IMR-90 (cell line): ENCODE data around the gene PDE5A. TPM values are rescaled to one million over a fixed set of nuclear protein-coding genes. Genes with fewer than 3 reads are reported as not detected.
"Not testable (repeated sequence)": the region's sequence is repeated elsewhere in the genome, so short reads cannot be mapped to it uniquely, and the experiment has no call there.

ENCODE experiments used
- ATAC-seq: fragments of 200-7000 bp; cut with Tn5 transposase; 2 replicates; pipeline ENCODE4 v1.9.1; 2020; ENCODE audit warnings: low read depth, mild to moderate bottlenecking, moderate library complexity
- BruUV-seq: library from RNA; stranded (reverse); fragments of 400-500 nt; replicated peaks from 2 replicates; lab custom pipeline; 2021; lab: Mats Ljungman, UMichigan
- CTCF ChIA-PET: fragments of 300-600 bp; formaldehyde crosslinking; extraction: SDS; loops from one replicate; lab custom pipeline; 2021; ENCODE audit warnings: antibody characterized with exemption; lab: Yijun Ruan, JAX
- POLR2A ChIA-PET: fragments of 300-600 bp; sonication (Branson Sonifier 250); formaldehyde crosslinking; loops from one replicate; lab custom pipeline; 2022; ENCODE audit warnings: antibody characterized with exemption; ENCODE audit not compliant: unreplicated experiment; lab: Charles Lee
- DNase-seq: peaks from one replicate; pipeline ENCODE4 v3.0.0; 2013
- H2AFZ ChIP-seq: replicated peaks from 2 replicates; pipeline ENCODE3; 2013; ENCODE audit warnings: low read length, mild to moderate bottlenecking; ENCODE audit not compliant: poor library complexity
- H2AK5ac ChIP-seq: 2 replicates; pipeline ENCODE4 v1.6.1; 2013; ENCODE audit warnings: low read depth, low read length, inconsistent platforms
- H2AK9ac ChIP-seq: replicated peaks from 2 replicates; pipeline ENCODE3; 2013; ENCODE audit warnings: mild to moderate bottlenecking, low read depth, low read length, moderate library complexity; ENCODE audit not compliant: poor library complexity
- H2BK120ac ChIP-seq: 2 replicates; pipeline ENCODE4 v1.6.1; 2013; ENCODE audit warnings: low read depth, low read length, inconsistent platforms
- H2BK15ac ChIP-seq: 3 replicates; pipeline ENCODE4 v1.6.1; 2013; ENCODE audit warnings: low read depth, low read length, inconsistent platforms
- H2BK20ac ChIP-seq: 2 replicates; pipeline ENCODE4 v1.6.1; 2013; ENCODE audit warnings: low read depth, mild to moderate bottlenecking, inconsistent platforms, low read length, moderate library complexity
- H2BK5ac ChIP-seq: 2 replicates; pipeline ENCODE4 v1.6.1; 2013; ENCODE audit warnings: mild to moderate bottlenecking, low read depth, low read length, inconsistent platforms; ENCODE audit not compliant: poor library complexity, severe bottlenecking
- H3K14ac ChIP-seq: replicated peaks from 2 replicates; pipeline ENCODE4 v1.6.1; 2013; ENCODE audit warnings: low read depth, low read length, inconsistent platforms
- H3K18ac ChIP-seq: 2 replicates; pipeline ENCODE4 v1.6.1; 2013; ENCODE audit warnings: low read depth, low read length, control low read depth
- H3K23ac ChIP-seq: 2 replicates; pipeline ENCODE4 v1.6.1; 2013; ENCODE audit warnings: low read depth, low read length, inconsistent platforms
- H3K27ac ChIP-seq: 2 replicates; pipeline ENCODE4 v1.5.1; 2013; ENCODE audit warnings: mild to moderate bottlenecking, control low read depth, low read length; ENCODE audit not compliant: insufficient read depth
- H3K27me3 ChIP-seq: 2 replicates; pipeline ENCODE4 v1.6.1; 2013; ENCODE audit warnings: low read length; ENCODE audit not compliant: control insufficient read depth, insufficient read depth
- H3K36me3 ChIP-seq: 2 replicates; pipeline ENCODE4 v1.6.1; 2013; ENCODE audit warnings: low read length, mixed read lengths; ENCODE audit not compliant: control insufficient read depth, insufficient read depth
- H3K4ac ChIP-seq: 2 replicates; pipeline ENCODE4 v1.6.1; 2013; ENCODE audit warnings: low read depth, low read length, inconsistent platforms
- H3K4me1 ChIP-seq: 2 replicates; pipeline ENCODE4 v1.6.1; 2013; ENCODE audit warnings: low read length, mixed read lengths; ENCODE audit not compliant: control insufficient read depth, insufficient read depth
- H3K4me2 ChIP-seq: 2 replicates; pipeline ENCODE4 v1.6.1; 2013; ENCODE audit warnings: low read depth, mild to moderate bottlenecking, control low read depth, low read length, moderate library complexity
- H3K4me3 ChIP-seq: 2 replicates; pipeline ENCODE4 v1.5.1; 2013; ENCODE audit warnings: low read depth, mild to moderate bottlenecking, control low read depth, low read length, moderate library complexity; ENCODE audit not compliant: insufficient read depth
- H3K56ac ChIP-seq: 2 replicates; pipeline ENCODE4 v1.6.1; 2013; ENCODE audit warnings: low read length, inconsistent platforms; ENCODE audit not compliant: insufficient read depth; ENCODE audit errors: extremely low read depth
- H3K79me1 ChIP-seq, 2 experiments: 2 replicates each; pipeline ENCODE4 v1.6.1; 2013; ENCODE audit warnings: low read length in 2 of 2, inconsistent platforms in 1 of 2, low read depth in 1 of 2
- H3K9ac ChIP-seq: 2 replicates; pipeline ENCODE4 v1.6.1; 2013; ENCODE audit warnings: low read depth, low read length, control low read depth
- H3K9me1 ChIP-seq: 2 replicates; pipeline ENCODE4 v1.6.1; 2013; ENCODE audit warnings: low read length, inconsistent platforms; ENCODE audit not compliant: insufficient read depth
- H3K9me3 ChIP-seq: 2 replicates; pipeline ENCODE4 v1.6.1; 2013; ENCODE audit warnings: low read length; ENCODE audit not compliant: control insufficient read depth, insufficient read depth
- H4K20me1 ChIP-seq: 2 replicates; pipeline ENCODE4 v1.6.1; 2013; ENCODE audit warnings: low read length, inconsistent platforms; ENCODE audit not compliant: insufficient read depth
- H4K5ac ChIP-seq: 2 replicates; pipeline ENCODE4 v1.6.1; 2013; ENCODE audit warnings: mild to moderate bottlenecking, low read depth, low read length, control low read depth
- H4K8ac ChIP-seq, 2 experiments: 2 replicates each; pipeline ENCODE4 v1.6.1; 2013; ENCODE audit warnings: low read depth in 2 of 2, low read length in 2 of 2, control low read depth in 1 of 2, inconsistent platforms in 1 of 2
- H4K91ac ChIP-seq: 2 replicates; pipeline ENCODE4 v1.6.1; 2013; ENCODE audit warnings: low read depth, low read length, inconsistent platforms; ENCODE audit not compliant: insufficient read depth
- CEBPB ChIP-seq: IDR thresholded peaks from 2 replicates; pipeline ENCODE4 v1.6.1; 2012; ENCODE audit warnings: low read depth, low read length, improper control_type of control experiment
- WGBS, 2 experiments: methylation state at CpG; one replicate each; pipeline versions ENCODE4 v1.1.5 to v1.1.7; 2013; ENCODE audit warnings: missing lambda C conversion rate in 2 of 2; ENCODE audit not compliant: insufficient read length in 1 of 2; ENCODE audit errors: extremely low coverage in 2 of 2; 5-methylcytosine and 5-hydroxymethylcytosine counted together
- dilution Hi-C: fragments of 300-500 bp; cut with HindIII; formaldehyde crosslinking; loops from one replicate; pipeline ENCODE4 v1.14.3; 2018; ENCODE audit warnings: low sequenced_read_pairs; ENCODE audit not compliant: unreplicated experiment
- in situ Hi-C: fragments of 300-500 bp; cut with MboI; formaldehyde crosslinking; loops from 3 replicates; pipeline ENCODE4 v1.14.3; 2019; ENCODE audit warnings: low sequenced_read_pairs, inconsistent platforms, mixed read lengths
- intact Hi-C: fragments of 100-400 bp; cut with micrococcal nuclease; formaldehyde crosslinking; loops from 2 replicates; pipeline ENCODE4 v1.10.0; 2022
- polyA plus RNA-seq, 3 experiments: library from polyadenylated mRNA; depleted of rRNA; stranded (reverse); fragments of >200 nt; gene quantifications; 2 replicates each; pipeline ENCODE4 v1.2.3, GENCODE V29; 2012; ENCODE audit warnings: low replicate concordance in 1 of 3
- total RNA-seq: library from RNA; depleted of rRNA; stranded (reverse); fragments of >200 nt; gene quantifications from 2 replicates; pipeline ENCODE4 v1.2.3, GENCODE V29; 2012

The PDE5A gene
- total and polyA plus RNA-seq, 2 of the 4 experiments (the other 2 are of a cell fraction), result 101 to 770 TPM

- H4K5ac ChIP-seq, result peak overlapping the region; percentile 79
- H2BK120ac ChIP-seq, result 0 out of 2 replicates have a peak overlapping the region, but pooled peaks have one; percentile 32
- H3K4me2 ChIP-seq, result peak overlapping the region; percentile 78
- POLR2A ChIA-PET, H2BK20ac ChIP-seq, dilution Hi-C loops, H3K4me1 ChIP-seq, H3K79me1 ChIP-seq, DNase-seq, H3K9me3 ChIP-seq, H3K36me3 ChIP-seq, H4K20me1 ChIP-seq, H2BK15ac ChIP-seq, in situ Hi-C loops, H3K27me3 ChIP-seq, H3K9me1 ChIP-seq: not testable (repeated sequence)
- H3K23ac ChIP-seq, result peak overlapping the region; percentile 68; the same call in 1 of the 2 replicates
- 0% methylated on average over 4 of the region's 7 CpGs; no CpG with 5 or more reads in 1 of the 2 experiments for WGBS, 2 experiments
- CTCF ChIA-PET, result interaction anchor here (0.5 kb wide), 1 partner anchor 23 kb away, joined by 3 read pairs; no protein-coding TSS in a partner anchor
- peak overlapping the region; percentile 56 for H3K4me3 ChIP-seq
- H3K18ac ChIP-seq, result 0 out of 2 replicates have a peak overlapping the region, but pooled peaks have one; percentile 42
- H4K8ac ChIP-seq, result peak overlapping the region; percentile 93 to 99
- peak overlapping the region; percentile 61; the same call in 1 of the 2 replicates for H2AK5ac ChIP-seq
- intact Hi-C loops, result loop anchor here (5.0 kb wide), 1 partner anchor 472 kb away; no protein-coding TSS in a partner anchor
- peak overlapping the region; percentile 66; the same call in 1 of the 2 replicates for H3K56ac ChIP-seq
- H2BK5ac ChIP-seq, result peak overlapping the region; percentile 65
- H2AK9ac ChIP-seq, result peak overlapping the region; percentile 78
- peak; percentile 53 for TF ChIP-seq CEBPB
- peak overlapping the region; percentile 64 for H3K9ac ChIP-seq
- BruUV-seq, result TSS peak; percentile 54
- peak overlapping the region; percentile 76; the same call in 1 of the 2 replicates for H4K91ac ChIP-seq
- H2AFZ ChIP-seq, result peak overlapping the region; percentile 84
- ATAC-seq, result peak; percentile 33
- H3K27ac ChIP-seq, result peak overlapping the region; percentile 80
- H3K4ac ChIP-seq, result peak overlapping the region; percentile 92
- peak overlapping the region; percentile 87 for H3K14ac ChIP-seq
These were observed 174.5 kb downstream of the PDE5A start for GRCh38 chr4:119454151-119454490.

- BruUV-seq, result not testable (repeated sequence)
These were observed 175.3 kb downstream of the PDE5A start for GRCh38 chr4:119453286-119453685.

More at GRCh38 chr4:119453286-119453685, 175.3 kb downstream of the PDE5A start:
- H3K27ac ChIP-seq, H3K4me1 ChIP-seq, H2BK20ac ChIP-seq, H3K9ac ChIP-seq, H3K23ac ChIP-seq, H4K5ac ChIP-seq, DNase-seq, H2BK120ac ChIP-seq, H3K9me1 ChIP-seq, H3K56ac ChIP-seq, H4K91ac ChIP-seq, CTCF ChIA-PET, in situ Hi-C loops, POLR2A ChIA-PET, H3K27me3 ChIP-seq, H2AFZ ChIP-seq, H2AK5ac ChIP-seq, H3K79me1 ChIP-seq, H3K14ac ChIP-seq, dilution Hi-C loops, H4K20me1 ChIP-seq, H3K18ac ChIP-seq, H3K4ac ChIP-seq, H3K4me2 ChIP-seq, H3K36me3 ChIP-seq, H2BK5ac ChIP-seq, H3K9me3 ChIP-seq, H3K4me3 ChIP-seq, H2BK15ac ChIP-seq, H4K8ac ChIP-seq, H2AK9ac ChIP-seq, ATAC-seq: not testable (repeated sequence)
- intact Hi-C loops, result loop anchor here (5.0 kb wide), 1 partner anchor 471 kb away; no protein-coding TSS in a partner anchor
- 100% methylated on average over 1 of the region's 9 CpGs; no CpG with 5 or more reads in 1 of the 2 experiments for WGBS, 2 experiments
